NCI-H2107 (cell line): Measurements from ENCODE around the gene LPGAT1.
"Not testable (repeated sequence)": the region's sequence is repeated elsewhere in the genome, so short reads cannot be mapped to it uniquely, and the experiment has no call there.

Experiments used
- DNase-seq: peaks from one replicate; lab custom pipeline; 2025; lab: John Stamatoyannopoulos, UW

LPGAT1 gene

DNA sequence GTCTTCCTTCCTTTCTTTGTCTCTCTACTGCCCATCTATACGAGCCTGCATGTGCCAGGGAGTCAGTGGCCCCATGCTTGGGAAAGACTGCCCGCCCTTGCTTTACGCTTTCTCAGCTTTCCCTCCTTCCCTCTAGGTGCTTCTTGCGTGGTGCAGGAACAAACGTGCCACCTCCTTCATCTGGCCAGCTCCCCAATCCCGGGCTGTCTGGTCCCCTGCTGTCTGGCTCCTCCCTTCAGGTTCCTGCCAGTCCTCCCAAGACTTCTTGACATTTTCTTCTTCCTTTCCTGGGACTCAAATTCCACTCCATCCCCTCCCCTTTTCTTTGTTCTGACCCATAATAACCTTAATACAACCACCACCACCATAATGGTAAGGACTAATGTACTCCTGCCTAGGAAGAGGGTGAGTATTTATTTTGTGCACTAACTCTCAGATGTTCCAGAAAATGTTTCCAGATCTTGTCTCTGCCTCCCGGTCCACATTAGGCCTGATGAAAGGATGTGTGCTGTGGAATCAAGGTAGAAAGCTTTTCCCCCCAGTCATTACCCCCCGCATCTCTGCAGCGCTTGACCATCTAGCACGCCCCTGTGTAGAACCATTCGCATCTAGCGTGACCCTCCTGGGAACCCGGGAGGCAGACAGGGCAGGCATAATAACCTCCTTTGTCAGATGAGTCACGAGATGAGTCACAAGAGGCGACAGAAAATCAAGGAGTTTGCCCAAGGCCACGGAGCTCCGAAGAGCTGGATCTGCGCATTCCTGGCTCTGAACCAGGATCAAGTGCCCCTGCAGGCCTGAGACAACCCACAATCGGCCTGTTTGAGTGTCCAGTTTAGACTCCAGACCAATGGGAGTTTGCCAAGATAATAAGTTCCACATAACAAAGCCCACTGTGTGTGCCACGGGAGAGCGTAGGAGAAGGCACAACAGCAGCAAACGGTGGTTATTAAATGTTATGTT, 95.1 kb downstream of the LPGAT1 start:
- DNase-seq: no peak

DNA sequence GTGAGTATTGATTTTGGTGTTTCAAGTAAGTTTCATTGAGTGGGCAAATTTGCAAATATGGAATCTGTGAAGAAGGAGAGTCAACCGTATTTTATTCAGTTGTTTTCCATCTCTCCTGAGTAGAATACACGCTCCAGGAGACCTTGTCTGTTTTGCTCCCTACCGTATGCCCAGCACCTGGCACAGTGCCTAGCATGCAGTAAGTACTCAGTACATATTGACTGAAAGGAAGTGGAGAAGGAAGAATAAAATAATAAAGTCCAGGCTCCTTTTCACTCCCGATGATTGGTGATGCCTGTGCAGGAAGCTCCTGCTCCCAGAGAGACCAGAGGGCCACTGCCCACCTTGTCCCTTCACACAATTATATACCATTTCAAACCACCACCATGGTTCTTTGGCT, 95.8 kb downstream of the LPGAT1 start:
- peak; percentile 87 for DNase-seq

DNA sequence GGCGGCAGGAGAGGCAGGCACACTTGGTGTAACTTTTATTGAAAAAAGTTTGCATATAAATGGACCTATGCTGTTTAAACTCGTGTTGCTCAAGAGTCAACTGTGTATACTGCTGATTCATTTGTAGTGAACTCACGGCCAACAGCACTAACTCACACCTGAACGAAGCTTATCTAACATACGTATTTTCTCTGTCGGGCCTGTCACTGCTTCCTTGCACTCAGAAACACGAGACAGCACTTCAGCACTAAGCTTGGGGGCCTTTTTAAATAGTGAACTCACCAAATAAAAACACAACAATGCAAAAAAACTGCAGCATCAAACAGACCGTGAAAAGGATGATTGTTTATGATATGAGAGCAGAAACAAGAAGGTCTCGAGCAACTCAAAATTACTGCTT, 96.2 kb downstream of the LPGAT1 start:
- DNase-seq: peak; percentile 87

DNA sequence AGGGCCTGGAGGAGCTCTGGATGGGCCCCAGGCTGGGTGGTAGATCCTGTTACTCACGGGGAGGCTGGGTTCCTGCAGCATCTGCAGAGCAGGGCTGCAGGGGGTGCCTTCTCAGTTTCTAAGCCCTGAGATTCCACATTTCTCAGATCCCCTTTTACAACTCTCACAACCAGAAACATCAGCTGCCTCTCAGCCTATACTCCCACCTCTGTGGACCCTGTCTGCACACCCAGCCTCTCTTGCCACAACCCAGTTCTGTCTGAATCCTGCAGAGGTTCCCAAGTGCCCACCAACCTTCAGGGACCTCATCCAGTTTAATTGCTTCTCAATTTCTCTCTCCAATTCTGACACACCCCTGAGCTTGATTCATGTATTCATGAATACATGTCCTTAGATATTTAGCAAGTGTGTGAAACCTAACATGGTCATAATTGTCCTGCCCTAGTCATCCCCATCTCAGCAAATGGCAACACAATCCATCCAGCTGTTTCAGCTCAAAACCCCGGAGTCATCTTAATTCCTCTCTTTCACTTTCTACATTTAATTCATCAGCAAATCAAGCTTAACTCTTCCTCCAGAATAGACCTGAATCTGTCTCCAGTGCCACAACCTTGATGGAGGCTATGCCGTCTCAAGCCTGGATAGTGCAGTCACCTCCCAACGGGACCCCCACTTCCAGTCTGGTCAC, 98.1 kb downstream of the LPGAT1 start:
- no peak for DNase-seq

DNA sequence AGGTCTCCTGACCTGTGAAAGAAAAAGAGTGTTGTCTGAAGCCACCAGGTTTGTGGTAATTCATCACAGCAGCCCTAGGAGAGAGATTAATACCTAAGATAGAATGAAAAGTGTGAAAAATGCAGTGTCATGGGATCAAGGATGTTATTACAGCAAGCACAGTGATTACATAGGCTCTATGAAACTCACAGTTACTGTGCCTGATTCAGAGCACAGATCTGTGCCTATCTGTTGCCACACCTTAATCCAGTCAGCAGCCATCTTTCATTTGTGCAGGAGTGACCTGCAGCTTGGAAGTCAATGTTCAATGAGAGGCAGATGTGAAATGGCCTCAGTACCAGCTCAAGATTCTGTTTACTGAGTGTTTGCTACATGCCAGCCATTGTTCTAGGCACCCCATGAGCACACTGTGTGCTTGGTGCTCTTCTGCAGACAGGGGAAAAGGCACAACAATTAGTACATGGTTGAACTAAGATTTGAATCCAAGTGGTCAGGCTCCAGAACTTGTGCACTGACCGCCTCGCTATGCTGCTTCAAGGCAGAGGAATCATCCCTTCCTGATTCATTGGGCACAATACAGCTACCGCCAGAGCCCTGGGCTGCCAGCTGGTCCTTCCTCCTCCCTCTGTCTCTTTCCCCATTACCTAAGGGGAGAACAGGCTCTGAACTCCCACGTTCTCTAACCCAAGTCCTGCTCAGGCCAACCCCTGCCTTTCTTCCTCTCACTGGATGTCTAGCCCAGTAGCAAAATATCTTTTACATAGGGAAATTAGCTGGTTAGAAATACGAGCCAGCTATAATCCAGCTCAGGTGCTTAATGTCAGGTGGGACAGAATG, 98.9 kb downstream of the LPGAT1 start:
- peak; percentile 89 for DNase-seq

DNA sequence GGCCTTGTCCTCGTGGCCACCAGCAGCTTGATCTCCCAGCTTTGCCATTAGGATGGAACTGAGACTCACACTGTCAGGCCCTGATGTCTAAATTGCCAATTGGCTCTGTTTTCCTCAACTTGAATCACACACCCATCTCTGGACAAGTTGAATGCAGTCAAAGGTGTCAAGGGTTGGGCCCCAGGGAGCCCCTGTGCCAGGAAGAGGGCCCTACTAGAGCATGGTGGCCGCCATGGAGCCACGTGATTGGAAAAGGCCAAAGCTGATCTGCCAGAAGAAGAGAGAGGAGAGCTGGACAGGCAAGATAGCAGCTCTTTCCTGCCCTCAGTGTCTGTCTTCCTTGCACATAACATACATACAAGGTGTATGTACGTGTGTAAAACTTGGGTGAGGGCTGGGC, 100.2 kb downstream of the LPGAT1 start:
- DNase-seq: no peak

DNA sequence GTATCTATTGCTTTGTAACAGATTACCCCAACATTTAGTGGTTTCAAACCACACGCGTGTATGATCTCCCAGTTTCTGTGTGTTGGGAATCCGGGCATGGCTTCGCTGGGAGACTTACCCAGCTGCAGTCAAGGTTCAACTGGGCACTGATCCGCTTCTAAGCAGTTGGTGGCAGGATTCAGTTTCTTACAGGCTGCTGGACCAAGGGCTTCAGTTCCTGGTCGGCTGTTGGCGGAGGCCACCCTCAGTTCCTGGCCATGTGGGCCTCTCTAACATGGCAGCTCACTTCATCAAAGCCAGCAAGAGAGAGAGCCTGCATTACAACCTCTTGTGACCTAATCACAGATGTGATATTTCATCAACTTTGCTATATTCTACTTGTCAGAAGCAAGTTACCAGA, 101.3 kb downstream of the LPGAT1 start:
- DNase-seq: no peak

DNA sequence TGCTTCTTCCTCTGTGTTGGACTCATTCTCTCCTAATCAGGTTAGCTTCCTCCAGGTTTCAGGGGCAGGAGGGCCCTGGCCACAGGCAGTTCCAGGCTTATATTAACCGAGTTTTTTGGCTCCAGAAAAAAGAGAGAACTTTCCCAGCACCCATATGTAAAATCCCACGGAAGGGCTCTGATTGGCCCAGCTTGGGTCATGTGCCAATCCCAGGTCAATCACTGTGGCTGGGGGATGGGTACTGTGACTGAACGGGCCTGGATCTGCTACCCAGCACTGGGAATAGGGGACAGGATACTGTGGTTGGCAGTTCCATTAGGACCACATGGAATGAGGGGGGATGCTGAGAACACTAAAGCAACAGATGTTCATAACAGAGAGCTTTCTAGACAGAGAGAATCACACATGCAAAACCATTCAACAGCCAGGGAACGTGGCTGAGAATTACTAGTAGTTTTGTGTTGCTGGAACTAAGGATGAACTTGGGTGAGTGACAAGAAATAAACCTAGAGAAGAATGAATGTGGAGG, 104.0 kb downstream of the LPGAT1 start:
- DNase-seq: no peak

DNA sequence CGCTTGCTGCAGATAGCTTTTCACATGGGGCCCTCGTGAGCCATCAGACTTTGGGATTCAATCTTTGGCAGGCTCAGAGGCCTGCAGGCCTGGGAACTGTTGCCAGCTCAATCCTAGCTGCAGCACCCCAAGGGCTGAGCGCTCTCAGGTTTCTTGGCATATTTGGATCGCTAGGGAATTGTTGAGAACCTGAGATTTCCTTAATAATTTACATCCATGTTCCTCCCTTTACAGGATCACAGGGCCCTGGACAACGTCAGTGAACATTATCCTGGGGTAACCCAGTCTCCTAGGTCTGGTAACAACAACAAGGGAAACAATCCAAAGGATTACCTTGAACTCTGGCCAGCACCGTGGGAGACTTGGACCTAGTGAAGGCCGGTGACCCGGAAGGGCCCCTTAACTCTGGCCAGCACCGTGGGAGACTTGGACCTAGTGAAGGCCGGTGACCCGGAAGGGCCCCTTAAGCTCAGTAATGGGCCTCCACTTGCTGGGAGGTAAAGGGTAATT, 105.8 kb downstream of the LPGAT1 start:
- no peak for DNase-seq

DNA sequence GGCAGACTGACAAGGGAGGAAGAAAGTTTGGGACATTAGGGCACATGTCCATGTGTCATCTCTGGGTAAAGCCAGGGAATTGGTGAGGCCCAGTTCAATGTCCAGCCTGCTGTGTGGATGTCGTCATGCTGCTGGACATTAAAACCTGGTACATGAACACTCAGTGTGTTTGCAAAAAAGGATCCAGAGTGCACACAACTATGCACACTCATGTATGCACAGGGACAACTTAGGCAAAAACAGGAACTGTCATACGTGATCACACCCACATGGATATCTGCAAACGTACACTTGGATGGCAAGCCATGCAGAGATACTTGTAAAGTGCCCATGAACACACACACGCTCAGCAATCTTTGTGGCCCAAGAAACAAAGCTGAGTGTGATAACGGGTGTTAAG, 107.3 kb downstream of the LPGAT1 start:
- DNase-seq: no peak

DNA sequence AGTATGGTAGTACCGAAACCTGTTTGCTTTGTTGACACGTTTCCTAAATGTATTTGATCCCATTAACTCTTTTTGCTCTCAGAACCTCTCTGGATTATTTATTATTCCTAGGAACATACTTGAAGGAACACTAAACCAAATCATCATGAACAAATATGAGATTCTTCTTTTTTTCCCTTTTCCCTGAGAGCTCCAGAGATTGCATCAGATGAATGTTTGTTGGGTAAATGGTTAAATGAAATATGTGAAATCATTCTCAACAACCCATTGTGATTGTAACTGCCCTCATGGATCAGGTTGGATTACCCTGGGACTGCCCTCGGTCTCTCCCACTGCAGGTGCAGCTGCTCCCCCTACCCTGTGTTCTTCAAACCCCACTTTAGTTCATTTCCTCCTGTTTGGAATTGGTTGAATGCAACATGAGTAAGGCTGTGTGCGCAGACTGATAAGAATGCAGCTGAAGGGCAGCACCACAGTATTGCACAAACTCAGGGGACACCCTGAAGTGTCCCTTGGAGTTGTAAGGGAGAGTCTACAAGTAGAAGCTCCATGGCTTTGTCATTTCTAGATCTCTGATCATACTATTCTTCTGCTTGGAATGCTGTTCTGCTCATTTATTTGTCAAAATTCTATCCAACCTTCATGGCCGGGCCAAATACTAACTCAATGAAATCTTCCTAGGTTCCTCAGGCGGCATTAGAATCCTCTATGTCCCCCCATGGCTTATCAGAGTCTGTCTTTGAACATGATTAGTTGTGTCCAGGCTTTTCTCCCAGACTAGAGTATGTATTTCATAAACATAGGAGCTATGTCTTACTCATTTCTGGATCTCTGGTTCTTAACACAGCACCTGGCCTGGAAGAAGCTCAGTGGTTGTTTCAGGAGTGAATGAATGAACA, 108.0 kb downstream of the LPGAT1 start:
- DNase-seq: peak; percentile 69

DNA sequence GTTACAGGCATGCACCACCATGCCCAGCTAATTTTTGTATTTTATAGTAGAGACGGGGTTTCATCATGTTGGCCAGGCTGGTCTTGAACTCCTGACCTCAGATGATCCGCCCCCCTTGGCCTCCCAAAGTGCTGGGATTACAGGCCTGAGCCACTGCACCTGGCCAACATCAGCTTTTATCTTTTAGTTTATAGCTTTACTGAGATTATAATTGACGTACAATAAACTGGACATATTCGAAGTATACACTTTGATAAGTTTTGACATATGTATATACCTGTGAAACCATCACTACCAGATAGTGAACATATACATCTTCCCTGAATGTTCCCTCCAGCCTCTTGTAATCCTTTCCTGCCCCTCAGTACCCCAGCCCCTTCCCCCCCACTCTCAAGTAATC, 114.0 kb downstream of the LPGAT1 start:
- not testable (repeated sequence) for DNase-seq

DNA sequence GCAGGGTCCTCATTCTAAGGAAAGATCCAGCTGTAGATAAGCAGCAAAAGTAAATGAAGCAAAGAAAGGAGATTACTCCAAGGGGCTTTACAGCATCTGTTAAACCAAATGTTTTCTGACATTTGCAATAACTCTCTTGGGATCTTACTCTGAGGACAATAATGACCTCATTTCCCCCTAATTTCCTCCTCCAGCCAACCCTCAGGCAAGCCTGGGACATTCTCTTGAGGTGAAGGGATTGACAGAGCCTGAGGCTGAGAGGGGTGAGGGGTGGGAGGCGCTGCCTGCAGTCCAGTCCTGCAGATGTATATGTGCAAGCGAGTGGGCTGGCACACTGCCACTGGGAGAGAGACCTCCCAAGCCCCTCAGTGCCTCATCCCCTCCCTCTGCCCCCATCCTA, 114.6 kb downstream of the LPGAT1 start:
- DNase-seq: no peak

DNA sequence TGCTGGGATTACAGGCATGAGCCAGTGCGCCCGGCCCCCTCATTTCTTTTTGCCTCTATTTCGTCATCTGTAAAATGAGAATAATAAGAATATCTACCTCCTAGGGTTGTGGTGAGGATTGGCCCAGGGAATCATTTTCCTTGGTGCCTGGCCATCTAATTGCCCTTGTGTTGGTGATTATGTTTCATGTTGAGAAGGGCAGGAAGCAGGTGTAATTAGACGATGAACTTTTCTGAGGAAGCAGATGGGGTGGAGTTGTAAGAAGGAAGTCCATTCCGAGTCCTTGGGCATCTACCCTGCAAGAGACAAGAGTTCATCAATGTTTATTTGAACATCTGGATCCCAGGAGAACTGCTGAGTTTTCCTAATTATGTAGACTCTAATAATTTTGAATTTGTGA, 116.4 kb downstream of the LPGAT1 start:
- no peak for DNase-seq

DNA sequence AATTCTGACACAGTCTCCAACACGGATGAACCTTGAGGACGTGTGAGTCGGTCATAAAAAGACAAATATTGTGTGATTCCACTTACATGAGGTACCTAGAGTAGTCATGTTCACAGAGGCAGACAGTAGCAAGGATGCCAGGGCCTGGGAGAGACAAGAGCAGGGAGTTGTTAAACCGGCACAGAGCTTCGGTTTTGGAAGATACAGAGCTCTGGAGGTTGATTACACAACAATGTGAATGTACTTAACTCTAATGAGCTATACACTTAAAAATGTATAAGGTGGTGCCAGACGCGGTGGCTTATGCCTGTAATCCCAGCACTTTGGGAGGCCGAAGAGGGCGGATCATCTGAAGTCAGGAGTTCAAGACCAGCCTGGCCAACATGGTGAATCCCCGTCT, 117.3 kb downstream of the LPGAT1 start:
- DNase-seq: no peak

DNA sequence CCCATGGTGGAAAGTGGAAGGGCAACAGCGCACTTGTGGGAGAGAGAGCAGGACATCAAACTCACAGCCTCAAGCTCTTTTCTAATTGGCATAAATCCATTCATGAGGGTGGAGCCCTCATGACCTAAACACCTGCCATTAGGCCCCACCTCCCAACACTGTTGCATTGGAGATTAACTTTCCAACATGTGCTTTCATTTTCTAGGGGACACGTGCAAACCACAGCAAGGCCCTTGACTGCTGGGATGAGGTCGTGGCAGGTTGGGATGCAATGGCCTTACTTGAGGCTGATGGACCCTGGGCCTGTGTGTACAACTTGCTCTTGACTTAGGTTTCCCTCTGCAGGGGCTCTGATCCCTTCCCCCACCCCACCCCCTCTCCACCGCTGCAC, 119.3 kb downstream of the LPGAT1 start:
- DNase-seq: no peak

DNA sequence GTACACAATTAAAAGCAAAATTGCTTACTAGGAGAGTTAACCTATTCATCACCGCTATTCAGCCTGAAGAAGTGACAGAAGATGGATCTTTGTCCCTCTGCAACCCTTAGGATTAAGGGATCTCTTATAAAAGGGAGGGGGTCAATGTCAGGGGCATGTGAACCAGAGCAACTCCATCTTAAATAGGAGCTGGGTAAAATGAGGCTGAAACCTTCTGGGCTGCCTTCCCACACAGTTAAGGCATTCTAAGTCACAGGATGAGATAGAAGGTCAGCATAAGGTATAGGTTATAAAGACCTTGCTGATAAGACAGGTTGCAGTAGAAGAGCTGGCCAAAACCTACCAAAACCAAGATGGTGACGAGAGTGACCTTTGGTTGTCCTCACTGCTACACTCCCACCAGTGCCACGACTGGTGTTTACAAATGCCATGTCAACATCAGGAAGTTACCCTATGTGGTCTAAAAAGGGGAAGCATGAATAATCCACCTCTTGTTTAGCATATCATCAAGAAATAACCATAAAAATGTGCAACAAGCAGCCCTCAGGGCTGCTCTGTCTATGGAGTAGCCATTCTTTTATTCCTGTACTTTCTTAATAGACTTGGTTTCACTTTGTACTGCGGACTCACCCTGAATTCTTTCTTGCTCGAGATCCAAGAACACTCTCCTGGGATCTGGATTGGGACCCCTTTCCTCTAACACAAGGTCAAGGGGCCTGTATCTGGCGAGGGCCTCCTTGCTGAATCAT, 119.8 kb downstream of the LPGAT1 start:
- DNase-seq: no peak

DNA sequence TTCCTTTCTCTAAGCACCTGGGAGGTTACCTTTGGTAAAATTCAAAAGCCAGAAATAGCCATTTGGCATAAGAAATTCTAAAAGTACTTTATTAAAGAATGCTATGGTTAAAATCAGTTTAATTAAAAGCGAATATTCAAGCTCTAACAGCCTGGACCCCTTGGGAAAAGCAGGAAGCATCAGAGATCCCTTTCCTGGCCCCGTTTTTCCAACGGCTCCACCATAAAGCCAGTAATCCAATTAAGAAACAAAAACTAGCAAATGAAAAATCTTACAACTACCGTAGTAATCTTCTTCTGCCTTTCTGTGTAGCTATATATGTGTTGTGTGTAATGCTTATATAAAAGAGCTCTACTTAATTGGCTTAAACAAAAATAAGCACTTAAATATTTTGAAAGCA, 121.6 kb downstream of the LPGAT1 start:
- DNase-seq: no peak

DNA sequence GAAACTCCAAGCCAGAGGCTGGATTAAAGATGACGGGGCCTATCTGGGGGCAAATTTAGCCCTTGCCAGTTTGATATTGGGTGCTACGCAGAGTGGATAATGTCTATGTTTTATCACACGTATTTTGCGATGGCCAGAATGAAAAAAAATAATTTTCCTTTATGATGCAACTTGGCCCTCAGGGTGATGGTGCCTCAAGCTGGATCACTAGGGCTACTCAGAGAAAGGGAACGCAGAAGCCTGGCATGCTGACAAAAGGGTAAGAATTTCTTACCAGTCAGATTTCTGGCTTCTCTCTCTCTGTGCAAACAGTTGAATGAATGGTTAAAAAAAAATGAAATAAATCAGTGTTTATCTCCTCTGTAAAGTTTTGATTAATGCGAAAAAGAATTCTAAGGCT, 122.6 kb downstream of the LPGAT1 start:
- DNase-seq: no peak

DNA sequence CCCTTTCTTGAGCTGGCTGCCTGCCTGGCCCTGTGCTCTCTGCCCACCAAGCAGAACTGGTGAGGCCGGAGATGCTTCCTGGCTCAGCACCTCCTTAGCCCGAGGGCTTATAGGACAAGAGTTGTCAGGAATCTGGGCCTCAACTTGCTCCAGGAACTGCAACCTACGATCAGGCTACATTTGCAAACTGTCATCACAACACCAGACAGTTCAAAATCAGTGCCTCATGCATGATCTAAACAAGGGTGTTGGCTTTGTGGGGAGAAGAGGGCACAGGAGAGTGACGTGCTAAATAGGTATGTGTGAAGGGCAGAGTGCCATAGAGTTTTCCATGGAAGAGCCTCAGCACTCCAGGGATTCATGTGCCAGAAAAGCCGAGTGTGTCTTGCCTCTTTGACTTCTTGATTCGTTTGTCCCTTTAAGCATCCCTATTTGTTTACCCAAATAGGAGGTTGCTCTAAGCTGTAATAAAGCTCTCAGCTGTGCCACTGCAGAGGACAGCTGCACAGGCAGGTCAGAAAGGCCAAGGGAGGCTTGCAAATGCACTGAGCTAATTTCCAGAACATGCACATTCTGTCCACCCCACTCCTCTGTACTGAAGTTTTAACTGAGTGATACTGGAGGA, 125.0 kb downstream of the LPGAT1 start:
- no peak for DNase-seq
